Measurements from ENCODE around the gene PRRX1. TPM values are rescaled to one million over a fixed set of nuclear protein-coding genes. Genes with fewer than 3 reads are reported as not detected.

Gene PRRX1
- total and polyA plus RNA-seq, 2 of the 13 experiments (the other 11 are each of a cell fraction or from before 2014, with no cell fraction given), result not detected

GRCh38 chr1:170768929-170769328, 105.0 kb downstream of the PRRX1 start:
- no peaks in the 10 kb centered on the region for H3K9me3 ChIP-seq (ENCODE audit: low read length)
- H3K27me3 ChIP-seq (ENCODE audit: control insufficient read depth in 1 of 2, insufficient read depth in 2 of 2, low read length in 2 of 2), result no peaks in the 10 kb centered on the region
- TF ChIP-seq JARID2 (CRISPR knock-in tag; IDR thresholded peaks at IDR 0.05; ENCODE audit: insufficient replicate concordance), result no peak
- TF ChIP-seq MAFK (conservative IDR thresholded peaks at IDR 0.05 in 1 of 2, IDR thresholded peaks at IDR 0.05 in 1 of 2; ENCODE audit: low read length in 2 of 2), result 0 out of 4 replicates have a peak, but pooled peaks have one; percentile 10 to 14
- TF ChIP-seq REST (IDR thresholded peaks at IDR 0.05; ENCODE audit: borderline replicate concordance in 1 of 2, low read depth in 1 of 2, low read length in 2 of 2), result peak; percentile 29 to 87
- CTCF ChIA-PET (ENCODE audit: low intra/inter-chr PET ratio, low total read pairs), result no interaction called here
- POLR2A ChIA-PET, result no interaction called here
- no peaks in the 10 kb centered on the region for H3K4me1 ChIP-seq (ENCODE audit: insufficient read depth, low read length)
- H3K79me2 ChIP-seq (ENCODE audit: insufficient read depth, low read length), result no peaks in the 10 kb centered on the region
- in situ Hi-C loops (cut with HindIII; ENCODE audit: extremely low pct_ligation_motif_present, low pct_unique_long_range_greater_than_20kb) (no loop called here), intact Hi-C loops (cut with micrococcal nuclease; ENCODE audit: unreplicated experiment) (no loop called here)
- no peak overlapping the region for H2AFZ ChIP-seq (ENCODE audit: low read length)
- H4K20me1 ChIP-seq (ENCODE audit: insufficient read depth, low read length), result no peaks in the 10 kb centered on the region
- no peak for ATAC-seq
- no peak for DNase-seq (ENCODE audit: low spot score)
- 0% methylated on average over 1 of the region's 1 CpG for WGBS (ENCODE audit: low lambda C conversion rate)
- no peak for FAIRE-seq
- no peak overlapping the region for H3K27ac ChIP-seq (ENCODE audit: extremely low read length, insufficient read depth, low read length)
- H3K4me3 ChIP-seq (replicated peaks in 1 of 3; ENCODE audit: insufficient read depth in 1 of 3, low read depth in 2 of 3, low read length in 3 of 3), result no peak overlapping the region
- H3K9ac ChIP-seq (ENCODE audit: insufficient read depth, low read depth, low read length), result no peak overlapping the region
- BruUV-seq (replicated peaks), result no TSS peak
- H3K36me3 ChIP-seq (replicated peaks in 1 of 2; ENCODE audit: control insufficient read depth in 1 of 2, insufficient read depth in 2 of 2, low read length in 2 of 2), result no peaks in the 10 kb centered on the region
- H3K4me2 ChIP-seq (ENCODE audit: low read depth, low read length), result no peak overlapping the region

- Histone ChIP-seq H3K9ac (ENCODE audit: insufficient read depth, low read depth, low read length) (no peak overlapping the region), H3K27ac (ENCODE audit: extremely low read length, insufficient read depth, low read length) (no peak overlapping the region), H3K4me3 (replicated peaks in 1 of 3; ENCODE audit: insufficient read depth in 1 of 3, low read depth in 2 of 3, low read length in 3 of 3) (no peak overlapping the region), H4K20me1 (ENCODE audit: insufficient read depth, low read length) (no peaks in the 10 kb centered on the region), H3K27me3 (ENCODE audit: control insufficient read depth in 1 of 2, insufficient read depth in 2 of 2, low read length in 2 of 2) (no peaks in the 10 kb centered on the region), H3K36me3 (replicated peaks in 1 of 2; ENCODE audit: control insufficient read depth in 1 of 2, insufficient read depth in 2 of 2, low read length in 2 of 2) (no peaks in the 10 kb centered on the region), H3K79me2 (ENCODE audit: insufficient read depth, low read length) (no peaks in the 10 kb centered on the region), H3K9me3 (ENCODE audit: low read length) (no peaks in the 10 kb centered on the region), H3K4me1 (ENCODE audit: insufficient read depth, low read length) (no peaks in the 10 kb centered on the region), H2AFZ (ENCODE audit: low read length) (no peak overlapping the region), H3K4me2 (ENCODE audit: low read depth, low read length) (no peak overlapping the region)
- 42% methylated on average over 1 of the region's 1 CpG for WGBS (ENCODE audit: low lambda C conversion rate)
- ChIA-PET CTCF (ENCODE audit: low intra/inter-chr PET ratio, low total read pairs) (no interaction called here), POLR2A (no interaction called here)
- in situ Hi-C loops (cut with HindIII; ENCODE audit: extremely low pct_ligation_motif_present, low pct_unique_long_range_greater_than_20kb) (no loop called here), intact Hi-C loops (cut with micrococcal nuclease; ENCODE audit: unreplicated experiment) (no loop called here)
- DNase-seq (ENCODE audit: low spot score) (no peak), FAIRE-seq (no peak), ATAC-seq (no peak)
- no TSS peak for BruUV-seq (replicated peaks)
- TF ChIP-seq FOXK2 (IDR thresholded peaks at IDR 0.05) (no peak), ZNF484 (CRISPR knock-in tag; IDR thresholded peaks at IDR 0.05; ENCODE audit: borderline replicate concordance, low read depth) (no peak), ZNF800 (CRISPR knock-in tag; IDR thresholded peaks at IDR 0.05) (no peak), ELK4 (CRISPR knock-in tag; IDR thresholded peaks at IDR 0.05; ENCODE audit: borderline replicate concordance) (no peak), ZNF326 (CRISPR knock-in tag; IDR thresholded peaks at IDR 0.05; ENCODE audit: borderline replicate concordance) (no peak)
Observed at GRCh38 chr1:170769691-170770090, 105.8 kb downstream of the PRRX1 start.

Measured in HepG2 (cell line).